Cardiac muscle cell (in vitro differentiated cells and primary cell): ENCODE results near the gene OR8H2. TPM values are rescaled to one million over a fixed set of nuclear protein-coding genes. Genes with fewer than 3 reads are reported as not detected.
"Not testable (repeated sequence)": the region's sequence is repeated elsewhere in the genome, so short reads cannot be mapped to it uniquely, and the experiment has no call there.

Experiments
- DNase-seq, 2 donors: peaks; one replicate each; pipeline versions ENCODE4 v3.0.0 to v3.0.0-alpha.2; 2010 to 2017; ENCODE audit warnings: low read depth in 1 of 2, low spot score in 1 of 2
- H3K27ac ChIP-seq: fragments of 200-600 bp; sonication (generic); 2 replicates; pipeline ENCODE4 v1.5.1; 2016
- H3K27me3 ChIP-seq: fragments of 200-600 bp; sonication (generic); 2 replicates; pipeline ENCODE4 v1.6.0; 2016; ENCODE audit warnings: control low read depth
- H3K36me3 ChIP-seq: fragments of 200-600 bp; sonication (generic); 2 replicates; pipeline ENCODE4 v1.5.1; 2016; ENCODE audit warnings: control low read depth
- H3K4me1 ChIP-seq: fragments of 200-600 bp; sonication (generic); 2 replicates; pipeline ENCODE4 v1.8.1; 2017; ENCODE audit warnings: low read depth, mild to moderate bottlenecking, mixed run types
- H3K4me3 ChIP-seq: fragments of 200-600 bp; sonication (generic); 2 replicates; pipeline ENCODE4 v1.5.1; 2016; ENCODE audit warnings: mild to moderate bottlenecking
- H3K9me3 ChIP-seq: fragments of 200-600 bp; sonication (generic); 2 replicates; pipeline ENCODE4 v1.5.1; 2017; ENCODE audit warnings: low read depth, mild to moderate bottlenecking, control low read depth
- polyA plus RNA-seq: library from polyadenylated mRNA; unstranded; fragments of >200 nt; fragmentation: Nextera tagmentation; extraction: Ambion mirVana; gene quantifications from 2 replicates; pipeline ENCODE4 v1.2.1, GENCODE V29; 2016
- total RNA-seq: library from RNA; depleted of rRNA; stranded (reverse); fragments of >200 nt; gene quantifications from 2 replicates; pipeline ENCODE4 v1.2.3, GENCODE V29; 2016
- TF ChIP-seq, protein P1 (sequence below): IDR thresholded peaks from 2 replicates; pipeline ENCODE4 v1.5.1; 2012; ENCODE audit warnings: low read depth, mild to moderate bottlenecking, low read length

The OR8H2 gene
- total RNA-seq (not detected in 2 replicates), polyA plus RNA-seq (not detected in 2 replicates)

- H3K4me3 ChIP-seq = no peak within 1 kb of the TSS
- no peak within 1 kb of the TSS for H3K27ac ChIP-seq
- no peak for DNase-seq
- no peaks in the 10 kb centered on the region for H3K27me3 ChIP-seq
- TF ChIP-seq, protein P1, sequence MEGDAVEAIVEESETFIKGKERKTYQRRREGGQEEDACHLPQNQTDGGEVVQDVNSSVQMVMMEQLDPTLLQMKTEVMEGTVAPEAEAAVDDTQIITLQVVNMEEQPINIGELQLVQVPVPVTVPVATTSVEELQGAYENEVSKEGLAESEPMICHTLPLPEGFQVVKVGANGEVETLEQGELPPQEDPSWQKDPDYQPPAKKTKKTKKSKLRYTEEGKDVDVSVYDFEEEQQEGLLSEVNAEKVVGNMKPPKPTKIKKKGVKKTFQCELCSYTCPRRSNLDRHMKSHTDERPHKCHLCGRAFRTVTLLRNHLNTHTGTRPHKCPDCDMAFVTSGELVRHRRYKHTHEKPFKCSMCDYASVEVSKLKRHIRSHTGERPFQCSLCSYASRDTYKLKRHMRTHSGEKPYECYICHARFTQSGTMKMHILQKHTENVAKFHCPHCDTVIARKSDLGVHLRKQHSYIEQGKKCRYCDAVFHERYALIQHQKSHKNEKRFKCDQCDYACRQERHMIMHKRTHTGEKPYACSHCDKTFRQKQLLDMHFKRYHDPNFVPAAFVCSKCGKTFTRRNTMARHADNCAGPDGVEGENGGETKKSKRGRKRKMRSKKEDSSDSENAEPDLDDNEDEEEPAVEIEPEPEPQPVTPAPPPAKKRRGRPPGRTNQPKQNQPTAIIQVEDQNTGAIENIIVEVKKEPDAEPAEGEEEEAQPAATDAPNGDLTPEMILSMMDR = no peak
- H3K9me3 ChIP-seq = no peaks in the 10 kb centered on the region
- H3K36me3 ChIP-seq = no peaks in the 10 kb centered on the region
- H3K4me1 ChIP-seq = no peaks in the 10 kb centered on the region
Observed at GRCh38 chr11:56103210-56103737, at the start of gene OR8H2. TSS of gene OR8H2 (plus strand) at chr11:56103687. CDS start at chr11:56105043, 1,356 bp downstream.

DNA sequence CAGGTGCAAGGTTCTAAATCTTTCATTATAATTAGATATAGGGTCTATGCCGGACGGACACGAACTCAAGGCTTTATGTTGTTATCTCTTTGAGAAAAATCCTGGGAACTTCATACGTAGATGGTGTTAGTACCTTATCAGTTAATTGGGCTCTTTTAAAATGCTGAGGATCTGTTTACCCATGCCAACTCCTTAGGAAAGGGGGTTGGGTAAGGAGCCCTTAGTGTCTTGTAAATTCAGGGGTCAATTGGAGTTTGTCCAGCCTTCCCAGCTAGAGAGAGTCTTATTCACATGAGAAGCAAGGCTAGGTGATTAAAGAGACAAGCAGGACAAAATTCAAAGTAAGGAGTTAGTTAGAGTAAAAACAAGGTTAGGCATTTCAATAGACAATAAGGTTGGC lies 47.1 kb upstream of the OR8H2 start:
- H3K4me3 ChIP-seq, H3K9me3 ChIP-seq: not testable (repeated sequence)

GRCh38 chr11:56057661-56058237 lies 45.7 kb upstream of the OR8H2 start:
- not testable (repeated sequence) for H3K27me3 ChIP-seq, DNase-seq, H3K36me3 ChIP-seq, H3K9me3 ChIP-seq, H3K4me1 ChIP-seq, H3K27ac ChIP-seq, H3K4me3 ChIP-seq

More for the DNA sequence above, 47.1 kb upstream of the OR8H2 start:
- DNase-seq, H3K4me1 ChIP-seq, H3K36me3 ChIP-seq, H3K27me3 ChIP-seq, H3K27ac ChIP-seq: not testable (repeated sequence)

DNA sequence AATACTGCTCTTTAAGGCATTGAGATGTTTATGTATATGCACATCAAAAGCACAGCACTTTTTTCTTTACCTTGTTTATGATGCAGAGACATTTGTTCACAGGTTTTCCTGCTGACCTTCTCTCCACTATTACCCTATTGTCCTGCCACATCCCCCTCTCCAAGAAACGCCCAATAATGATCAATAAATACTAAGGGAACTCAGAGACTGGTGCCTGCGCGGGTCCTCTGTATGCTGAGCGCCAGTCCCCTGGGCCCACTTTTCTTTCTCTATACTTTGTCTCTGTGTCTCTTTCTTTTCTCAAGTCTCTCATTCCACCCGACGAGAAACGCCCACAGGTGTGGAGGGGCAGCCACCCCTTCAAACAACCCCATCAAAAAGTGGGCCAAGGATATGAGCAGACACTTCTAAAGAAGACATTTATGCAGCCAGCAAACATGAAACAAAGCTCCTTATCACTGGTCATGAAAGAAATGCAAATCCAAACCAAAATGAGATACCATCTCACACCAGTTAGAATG lies 45.2 kb upstream of the OR8H2 start:
- H3K27ac ChIP-seq, DNase-seq, H3K27me3 ChIP-seq, H3K4me1 ChIP-seq, H3K4me3 ChIP-seq, H3K36me3 ChIP-seq, H3K9me3 ChIP-seq: not testable (repeated sequence)

GRCh38 chr11:56066980-56067379 lies 36.5 kb upstream of the OR8H2 start:
- Histone ChIP-seq H3K9me3 (no peaks in the 10 kb centered on the region), H3K36me3 (no peaks in the 10 kb centered on the region), H3K4me3 (no peak overlapping the region), H3K4me1 (no peaks in the 10 kb centered on the region), H3K27ac (no peak overlapping the region), H3K27me3 (no peaks in the 10 kb centered on the region)
- TF ChIP-seq, protein P1 = no peak
- DNase-seq = no peak

DNA sequence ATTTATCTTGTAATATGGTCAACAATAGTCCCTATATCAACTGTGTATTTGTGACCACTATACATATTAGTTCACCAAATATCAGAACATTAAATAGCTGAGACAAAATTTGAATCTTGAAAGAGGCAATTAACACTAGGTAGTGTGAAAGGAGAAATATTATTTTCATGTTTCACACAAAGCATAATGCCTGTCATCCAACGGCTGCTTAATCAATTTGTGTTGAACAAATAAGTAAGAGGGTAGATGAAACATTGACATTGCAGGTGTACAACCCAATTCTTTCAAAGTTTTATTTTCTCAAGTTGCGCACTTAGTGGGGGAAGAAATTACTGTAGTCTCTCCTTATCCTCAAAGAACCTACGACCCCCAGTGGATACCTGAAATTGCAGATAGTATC lies 13.8 kb upstream of the OR8H2 start:
- Histone ChIP-seq H3K4me1 (no peaks in the 10 kb centered on the region), H3K27me3 (no peaks in the 10 kb centered on the region), H3K4me3 (no peak overlapping the region), H3K36me3 (no peaks in the 10 kb centered on the region), H3K9me3 (no peaks in the 10 kb centered on the region), H3K27ac (no peak overlapping the region)
- no peak for DNase-seq
- TF ChIP-seq, protein P1 = no peak

GRCh38 chr11:56093008-56093407 lies 10.5 kb upstream of the OR8H2 start, which contains the start of gene OR8I2:
TSS of gene OR8I2 (plus strand) at chr11:56093308. CDS start at chr11:56093308, 0 bp downstream.
- no peak for DNase-seq
- TF ChIP-seq, protein P1 = no peak
- Histone ChIP-seq H3K36me3 (no peaks in the 10 kb centered on the region), H3K27me3 (no peaks in the 10 kb centered on the region), H3K27ac (no peak within 1 kb of the TSS), H3K9me3 (no peaks in the 10 kb centered on the region), H3K4me1 (no peaks in the 10 kb centered on the region), H3K4me3 (no peak within 1 kb of the TSS)
